GM12891 (cell line): Measurements from ENCODE around the gene ABLIM2.

ENCODE experiments used
- POLR2A ChIP-seq: IDR thresholded peaks from 2 replicates; pipeline ENCODE4 v1.6.1; 2011; ENCODE audit warnings: low read depth, low read length, control low read depth
- POLR2AphosphoS5 ChIP-seq: IDR thresholded peaks from 2 replicates; pipeline ENCODE4 v1.6.1; 2011; ENCODE audit warnings: low read depth, low read length, control low read depth
- SPI1 ChIP-seq: IDR thresholded peaks from 2 replicates; pipeline ENCODE4 v1.6.1; 2011; ENCODE audit warnings: low read depth, low read length, control low read depth
- TAF1 ChIP-seq: IDR thresholded peaks from 2 replicates; pipeline ENCODE4 v1.6.1; 2011; ENCODE audit warnings: low read depth, low read length, control low read depth

- TF ChIP-seq POLR2A = no peak
- no peak for TF ChIP-seq POLR2AphosphoS5
- TF ChIP-seq TAF1 = no peak
- no peak; the same call in 1 of the 2 replicates for TF ChIP-seq SPI1
These were observed 179.0 kb downstream of the ABLIM2 start for GRCh38 chr4:7979652-7979968.
